Sigmoid colon (tissue), 4 donors: ENCODE results near the gene LHFPL2.

Experiments used
- POLR2A ChIP-seq, 2 donors: fragments of 450-650 bp; IDR thresholded peaks; one replicate each; pipeline ENCODE4 v1.6.1; 2016; ENCODE audit warnings: antibody characterized with exemption in 2 of 2, mild to moderate bottlenecking in 2 of 2, moderate library complexity in 2 of 2
- POLR2AphosphoS5 ChIP-seq, 4 donors: sonication (generic); formaldehyde crosslinking; IDR thresholded peaks; one replicate each; pipeline ENCODE4 v1.6.1; 2017; ENCODE audit warnings: antibody characterized with exemption in 4 of 4
- TF ChIP-seq, protein P1 (sequence below), 4 experiments: fragments of 450-650 bp in 3 of 4; fragments of 200-600 bp in 1 of 4; IDR thresholded peaks; one replicate each; pipeline ENCODE4 v1.5.1; 2016 to 2019; ENCODE audit warnings: antibody characterized with exemption in 4 of 4, mild to moderate bottlenecking in 3 of 4, moderate library complexity in 2 of 4

DNA sequence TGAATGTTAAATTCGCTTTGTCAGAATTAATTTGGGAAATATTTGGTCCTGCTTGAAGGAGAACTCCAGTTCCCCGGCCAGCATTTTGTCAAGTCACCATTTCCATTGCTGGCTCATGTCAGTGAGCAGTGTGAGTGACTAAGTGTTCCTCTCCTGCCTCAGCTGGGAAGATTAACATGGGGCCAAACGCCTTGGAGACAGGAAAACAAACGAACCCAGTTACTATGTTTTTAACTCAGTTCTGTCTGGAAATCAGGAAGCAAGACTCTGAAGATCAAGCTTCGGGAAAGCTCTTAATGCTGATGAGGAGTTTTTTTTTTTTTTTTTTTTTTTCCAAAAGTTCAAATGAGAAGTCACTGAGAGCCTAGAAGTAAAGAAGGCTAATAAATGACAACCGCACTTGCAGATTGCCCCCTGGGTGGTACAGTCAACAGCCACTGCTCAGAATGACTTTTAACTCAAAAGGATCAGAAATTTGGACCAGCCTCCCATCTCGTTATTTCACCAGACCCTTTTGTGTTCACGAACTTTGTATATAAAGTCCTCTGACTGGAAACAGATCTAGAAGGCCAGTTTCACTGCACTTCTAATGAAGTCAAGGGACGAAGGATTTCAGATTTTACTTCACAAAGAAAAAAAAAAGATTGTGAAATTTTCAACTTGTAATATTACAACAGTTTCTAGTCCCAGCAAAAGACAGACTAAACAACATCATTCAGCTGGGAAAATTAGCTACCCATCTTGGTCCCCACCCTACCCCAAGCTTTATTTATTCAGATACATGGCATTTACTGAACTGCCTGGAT lies 121.3 kb downstream of the LHFPL2 start:
- peak; percentile 52 to 89 (median 72) for TF ChIP-seq POLR2AphosphoS5 (IDR thresholded peaks at IDR 0.05)
- no peak for TF ChIP-seq POLR2A (IDR thresholded peaks at IDR 0.05)
- TF ChIP-seq, protein P1, sequence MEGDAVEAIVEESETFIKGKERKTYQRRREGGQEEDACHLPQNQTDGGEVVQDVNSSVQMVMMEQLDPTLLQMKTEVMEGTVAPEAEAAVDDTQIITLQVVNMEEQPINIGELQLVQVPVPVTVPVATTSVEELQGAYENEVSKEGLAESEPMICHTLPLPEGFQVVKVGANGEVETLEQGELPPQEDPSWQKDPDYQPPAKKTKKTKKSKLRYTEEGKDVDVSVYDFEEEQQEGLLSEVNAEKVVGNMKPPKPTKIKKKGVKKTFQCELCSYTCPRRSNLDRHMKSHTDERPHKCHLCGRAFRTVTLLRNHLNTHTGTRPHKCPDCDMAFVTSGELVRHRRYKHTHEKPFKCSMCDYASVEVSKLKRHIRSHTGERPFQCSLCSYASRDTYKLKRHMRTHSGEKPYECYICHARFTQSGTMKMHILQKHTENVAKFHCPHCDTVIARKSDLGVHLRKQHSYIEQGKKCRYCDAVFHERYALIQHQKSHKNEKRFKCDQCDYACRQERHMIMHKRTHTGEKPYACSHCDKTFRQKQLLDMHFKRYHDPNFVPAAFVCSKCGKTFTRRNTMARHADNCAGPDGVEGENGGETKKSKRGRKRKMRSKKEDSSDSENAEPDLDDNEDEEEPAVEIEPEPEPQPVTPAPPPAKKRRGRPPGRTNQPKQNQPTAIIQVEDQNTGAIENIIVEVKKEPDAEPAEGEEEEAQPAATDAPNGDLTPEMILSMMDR (IDR thresholded peaks at IDR 0.05), result no peak
